ENCODE measurements around the gene PARD6G. TPM values are rescaled to one million over a fixed set of nuclear protein-coding genes. Genes with fewer than 3 reads are reported as not detected.

The PARD6G gene
- total and polyA plus RNA-seq, 9 of the 15 experiments (the other 6 are each of a cell fraction or from before 2014, with no cell fraction given), result 0.03 to 1.2 (median 0.26) TPM

DNA sequence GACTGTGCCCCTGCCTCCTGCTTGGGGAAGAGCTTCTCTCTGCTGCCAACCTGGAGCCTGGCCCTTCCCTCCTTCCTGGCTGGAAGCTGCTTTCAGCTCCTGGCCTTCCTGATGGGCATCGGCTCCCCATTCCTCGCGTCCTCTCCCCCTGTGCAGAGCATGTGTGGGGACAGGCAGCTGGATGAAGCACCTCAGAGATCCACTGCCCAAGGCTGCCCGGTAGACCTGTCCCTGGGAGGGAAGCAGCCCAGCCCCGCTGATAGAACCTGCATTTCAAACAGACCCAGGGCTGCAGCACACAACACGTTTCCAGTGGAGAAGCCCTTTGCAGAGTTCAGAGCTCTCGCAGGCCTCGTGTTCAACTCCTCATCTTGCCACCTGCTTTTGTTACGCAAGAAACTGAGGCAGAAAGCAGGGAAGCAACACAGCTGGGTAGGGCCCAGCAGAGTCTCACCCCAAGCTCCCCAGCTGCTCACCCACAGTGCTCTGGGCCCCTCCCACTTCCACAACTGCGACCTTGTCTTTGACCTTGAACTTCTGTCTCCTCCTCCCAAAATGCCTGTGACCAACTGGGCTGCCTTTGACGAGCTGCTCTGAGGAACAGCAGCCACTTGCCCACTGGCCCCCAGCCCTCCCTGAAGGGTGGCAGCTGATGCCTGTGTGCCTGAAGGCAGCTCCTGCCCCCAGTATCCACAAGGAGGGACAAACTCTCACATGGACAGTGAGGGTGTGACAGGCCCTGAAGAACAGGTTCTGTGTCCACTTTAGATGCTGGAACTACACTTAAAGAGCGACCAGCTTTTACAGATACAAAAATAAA, 65.5 kb downstream of the PARD6G start:
- peaks cover 18 to 83% of the 10 kb centered on the region in 2 experiments; a peak in 4 of 5 replicates for H3K27me3 ChIP-seq (ENCODE audit: control insufficient read depth in 2 of 2, insufficient read depth in 2 of 2, low read length in 2 of 2)
- no peak overlapping the region for H2AFZ ChIP-seq (ENCODE audit: low read depth, low read length)
- in situ Hi-C loops (cut with MboI), result no loop called here
- H3K9ac ChIP-seq (ENCODE audit: insufficient read depth in 1 of 2, low read depth in 2 of 2, low read length in 2 of 2), result no peak overlapping the region
- H4K20me1 ChIP-seq (replicated peaks; ENCODE audit: control insufficient read depth, insufficient read depth, low read length), result 0 out of 2 replicates have a peak, but pooled peaks cover 3% of the 10 kb centered on the region
- WGBS (ENCODE audit: insufficient coverage, low coverage, missing lambda C conversion rate), result 3% methylated on average over 7 of the region's 12 CpGs
- no peak overlapping the region for H3K4me2 ChIP-seq (ENCODE audit: insufficient read depth, low read length)
- H3K27ac ChIP-seq (ENCODE audit: extremely low read depth, low read depth, low read length), result no peak overlapping the region
- DNase-seq (ENCODE audit: extremely low read depth in 1 of 4, low spot score in 3 of 4) (no peak), FAIRE-seq (no peak), ATAC-seq (no peak)
- H3K9me3 ChIP-seq (replicated peaks; ENCODE audit: control insufficient read depth, insufficient read depth, low read depth, low read length), result no peaks in the 10 kb centered on the region
- ChIA-PET POLR2A (interaction anchor here (0.7 to 0.9 kb wide), 3 partner anchors 9 to 41 kb away, joined by 3 read pairs; no protein-coding TSS in a partner anchor), CTCF (ENCODE audit: low intra/inter-chr PET ratio) (no interaction called here)
- no TSS peak for BruUV-seq (replicated peaks)
- intact Hi-C loops (cut with micrococcal nuclease), result no loop called here
- H3K9me1 ChIP-seq (ENCODE audit: control insufficient read depth, insufficient read depth, low read length), result no peaks in the 10 kb centered on the region
- no peaks in the 10 kb centered on the region for H3K79me2 ChIP-seq (ENCODE audit: control insufficient read depth, insufficient read depth, low read length)
- H3K4me1 ChIP-seq (replicated peaks in 1 of 2; ENCODE audit: control insufficient read depth in 2 of 2, insufficient read depth in 2 of 2, low read length in 2 of 2), result no peaks in the 10 kb centered on the region
- H3K36me3 ChIP-seq (ENCODE audit: control insufficient read depth, insufficient read depth, low read length), result no peaks in the 10 kb centered on the region
- TF ChIP-seq FOXM1 (IDR thresholded peaks at IDR 0.05; ENCODE audit: low read depth) (no peak), FOXM1 (CRISPR knock-in tag; IDR thresholded peaks at IDR 0.05; ENCODE audit: low read depth) (no peak), ELF1 (tag; IDR thresholded peaks at IDR 0.05) (no peak)
- no peak overlapping the region for H3K4me3 ChIP-seq

DNA sequence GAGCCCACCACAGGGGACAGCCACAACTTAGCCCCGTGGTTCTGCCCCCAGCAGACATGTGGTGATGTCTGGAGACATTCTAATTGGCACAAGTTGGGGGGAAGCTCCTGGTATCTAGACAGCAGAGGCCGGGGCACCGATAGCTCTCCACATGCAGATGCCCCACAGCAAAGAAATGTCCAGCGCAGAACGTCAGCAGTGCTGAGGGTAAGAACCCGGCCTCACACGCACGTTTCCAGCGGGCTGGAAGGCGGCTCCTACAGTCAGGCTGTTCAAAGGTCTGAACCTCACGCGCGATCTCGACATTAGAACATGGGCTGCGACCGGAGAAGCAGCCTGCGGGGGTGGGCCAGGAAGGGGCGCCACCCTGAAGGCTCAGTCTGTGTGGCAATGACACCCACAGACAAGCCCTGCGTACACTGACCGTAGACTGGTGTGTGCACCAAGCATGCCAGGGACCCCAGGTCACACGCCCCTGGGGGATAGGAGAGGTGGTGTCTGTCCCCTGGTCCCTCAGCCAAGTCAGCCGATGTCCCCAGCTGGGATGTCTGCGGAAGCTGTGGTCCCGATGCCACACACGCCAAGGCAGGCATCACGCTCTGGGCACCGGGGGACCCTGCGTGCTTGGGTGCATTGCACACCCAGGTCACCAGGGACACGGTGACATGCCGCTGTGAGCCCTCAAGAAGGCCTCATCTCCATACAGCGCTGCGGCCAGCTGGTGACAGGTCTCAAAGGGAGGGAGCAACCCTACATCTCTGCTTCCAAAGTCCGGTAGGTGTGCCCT, 66.3 kb downstream of the PARD6G start:
- H3K79me2 ChIP-seq (ENCODE audit: control insufficient read depth, insufficient read depth, low read length), result no peaks in the 10 kb centered on the region
- H3K9ac ChIP-seq (ENCODE audit: insufficient read depth in 1 of 2, low read depth in 2 of 2, low read length in 2 of 2), result no peak overlapping the region
- H3K4me2 ChIP-seq (ENCODE audit: insufficient read depth, low read length), result no peak overlapping the region
- no peaks in the 10 kb centered on the region for H3K4me1 ChIP-seq (replicated peaks in 1 of 2; ENCODE audit: control insufficient read depth in 2 of 2, insufficient read depth in 2 of 2, low read length in 2 of 2)
- DNase-seq (ENCODE audit: extremely low read depth in 1 of 4, low spot score in 3 of 4), result no peak
- POLR2A ChIA-PET, result no interaction called here
- no peaks in the 10 kb centered on the region for H3K9me1 ChIP-seq (ENCODE audit: control insufficient read depth, insufficient read depth, low read length)
- H3K36me3 ChIP-seq (ENCODE audit: control insufficient read depth, insufficient read depth, low read length), result no peaks in the 10 kb centered on the region
- 0 out of 2 replicates have a peak, but pooled peaks cover 3% of the 10 kb centered on the region for H4K20me1 ChIP-seq (replicated peaks; ENCODE audit: control insufficient read depth, insufficient read depth, low read length)
- ATAC-seq, result no peak
- no peak overlapping the region for H3K27ac ChIP-seq (ENCODE audit: extremely low read depth, low read depth, low read length)
- H2AFZ ChIP-seq (ENCODE audit: low read depth, low read length), result no peak overlapping the region
- no peaks in the 10 kb centered on the region for H3K9me3 ChIP-seq (replicated peaks; ENCODE audit: control insufficient read depth, insufficient read depth, low read depth, low read length)
- in situ Hi-C loops (cut with MboI), result no loop called here
- intact Hi-C loops (cut with micrococcal nuclease), result no loop called here
- 5% methylated on average over 28 of the region's 33 CpGs for WGBS (ENCODE audit: insufficient coverage, low coverage, missing lambda C conversion rate)
- no peak for FAIRE-seq
- peaks cover 18 to 83% of the 10 kb centered on the region in 2 experiments; a peak in 4 of 5 replicates for H3K27me3 ChIP-seq (ENCODE audit: control insufficient read depth in 2 of 2, insufficient read depth in 2 of 2, low read length in 2 of 2)
- CTCF ChIA-PET (ENCODE audit: low intra/inter-chr PET ratio), result no interaction called here
- no peak overlapping the region for H3K4me3 ChIP-seq
- BruUV-seq (replicated peaks), result no TSS peak
- TF ChIP-seq HDAC8 (tag; IDR thresholded peaks at IDR 0.05) (no peak), ETV1 (tag; conservative IDR thresholded peaks at IDR 0.05; ENCODE audit: low read depth) (no peak), HIVEP1 (CRISPR knock-in tag; IDR thresholded peaks at IDR 0.05) (no peak), CC2D1A (IDR thresholded peaks at IDR 0.05) (no peak), FOXA1 (IDR thresholded peaks at IDR 0.05; ENCODE audit: borderline replicate concordance) (no peak), ZSCAN32 (CRISPR knock-in tag; IDR thresholded peaks at IDR 0.05) (no peak), ZNF133 (CRISPR knock-in tag; IDR thresholded peaks at IDR 0.05) (no peak), RBBP5 (IDR thresholded peaks at IDR 0.05; ENCODE audit: borderline replicate concordance, insufficient read depth, low read length, poor library complexity, severe bottlenecking) (no peak), FOXM1 (IDR thresholded peaks at IDR 0.05; ENCODE audit: low read depth) (no peak), FOXM1 (CRISPR knock-in tag; IDR thresholded peaks at IDR 0.05; ENCODE audit: low read depth) (no peak)
